Measurements from ENCODE around the gene NFIA. TPM values are rescaled to one million over a fixed set of nuclear protein-coding genes. Genes with fewer than 3 reads are reported as not detected.
A peak's percentile ranks its signal among the peaks of the same experiment; 100 is the strongest.

The NFIA gene
- total RNA-seq, 1 donor from 2014 or later: 1.5 TPM

DNA sequence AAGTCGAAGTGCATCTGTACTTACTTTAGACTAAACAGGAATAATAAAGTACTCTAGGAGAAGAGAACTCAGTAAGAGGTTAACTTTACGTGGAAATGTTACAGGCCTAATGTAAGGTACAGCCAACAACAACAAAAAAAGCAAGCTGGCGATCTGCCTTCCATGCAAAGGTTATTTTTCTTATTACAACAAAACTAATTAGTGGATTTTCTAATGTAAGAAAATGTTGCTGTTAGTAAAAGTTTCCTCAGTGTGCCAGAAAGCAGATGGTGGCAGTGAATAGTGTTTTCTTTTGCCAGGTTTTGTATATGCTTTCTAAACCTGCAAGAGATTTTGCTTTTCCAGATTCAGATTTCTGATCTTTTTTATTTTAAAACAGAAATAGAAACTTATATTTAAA is 179.2 kb downstream of the NFIA start:
- Mint-ChIP-seq H3K4me3 (ENCODE audit: low read depth) (no peak overlapping the region), H3K9me3 (no peaks in the 10 kb centered on the region), H3K27me3 (ENCODE audit: low read depth) (peaks cover 5% of the 10 kb centered on the region), H3K4me1 (ENCODE audit: low read depth) (no peaks in the 10 kb centered on the region), H3K36me3 (ENCODE audit: low read depth) (no peaks in the 10 kb centered on the region), H3K27ac (no peak overlapping the region)
- intact Hi-C loops (cut with micrococcal nuclease): no loop called here
- DNase-seq (ENCODE audit: low spot score): no peak

DNA sequence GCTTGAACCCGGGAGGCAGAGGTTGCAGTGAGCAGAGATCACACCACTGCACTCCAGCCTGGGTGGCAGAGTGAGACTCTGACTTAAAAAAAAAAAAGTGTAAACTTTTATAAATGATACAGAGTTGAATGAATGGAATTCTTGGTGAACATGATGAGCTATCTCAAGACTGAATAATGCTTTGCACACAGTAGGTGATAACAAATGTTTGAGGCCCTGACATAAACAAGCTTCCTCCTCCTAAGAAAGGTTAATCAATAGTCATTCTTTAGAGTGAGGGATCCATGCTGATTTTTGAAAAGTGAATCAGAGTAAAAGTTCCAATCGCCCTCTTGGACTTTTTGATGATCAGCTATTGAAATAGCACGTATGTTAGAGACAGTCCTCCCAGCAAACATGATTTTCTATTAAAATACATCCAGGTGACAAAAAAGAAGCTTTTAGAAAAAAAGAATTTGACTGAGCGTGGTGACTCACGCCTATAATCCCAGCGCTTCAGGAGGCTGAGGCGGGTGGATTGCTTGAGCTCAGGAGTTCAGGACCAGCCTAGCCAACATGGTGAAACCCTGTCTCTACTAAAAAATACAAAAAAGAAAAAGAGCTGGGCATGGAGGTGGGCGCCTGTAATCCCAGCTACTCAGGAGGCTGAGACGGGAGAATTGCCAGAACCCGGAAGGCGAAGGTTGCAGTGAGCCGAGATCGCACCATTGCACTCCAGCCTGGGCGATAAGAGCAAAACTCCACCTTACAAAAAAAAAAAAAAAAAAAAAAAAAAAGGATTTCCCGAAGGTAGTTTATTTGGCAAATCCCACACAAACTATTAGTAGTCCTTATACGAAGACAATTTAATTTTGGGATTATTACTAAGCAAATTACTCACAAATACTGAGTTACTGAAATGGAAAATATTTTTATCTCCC is 181.8 kb downstream of the NFIA start:
- no peaks in the 10 kb centered on the region for H3K9me3 Mint-ChIP-seq
- H3K27me3 Mint-ChIP-seq (ENCODE audit: low read depth): peaks cover 9% of the 10 kb centered on the region
- no peak overlapping the region for H3K27ac Mint-ChIP-seq
- no peaks in the 10 kb centered on the region for H3K36me3 Mint-ChIP-seq (ENCODE audit: low read depth)
- H3K4me3 Mint-ChIP-seq (ENCODE audit: low read depth): no peak overlapping the region
- no peak for DNase-seq (ENCODE audit: low spot score)
- intact Hi-C loops (cut with micrococcal nuclease): no loop called here
- peaks cover 2% of the 10 kb centered on the region for H3K4me1 Mint-ChIP-seq (ENCODE audit: low read depth)

DNA sequence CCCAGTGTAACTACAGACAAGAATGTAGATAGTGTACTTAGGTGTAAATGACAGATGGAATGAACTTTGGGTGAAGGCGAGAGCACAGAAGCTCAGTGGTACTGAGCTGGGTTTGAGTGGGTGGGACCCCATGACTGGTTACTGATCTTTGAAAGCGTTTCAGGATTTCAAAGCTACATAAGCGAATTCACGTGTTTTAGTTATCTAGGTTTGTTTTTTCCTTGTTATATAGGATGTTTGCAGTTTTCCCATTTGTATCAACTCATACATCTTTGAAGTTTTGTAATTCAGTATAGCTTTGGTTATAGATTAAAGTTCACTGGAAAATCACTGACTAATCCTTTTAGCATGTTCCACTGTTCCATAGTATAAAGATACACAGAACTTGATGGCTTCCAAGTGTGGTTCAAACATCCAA is 182.5 kb downstream of the NFIA start:
- Mint-ChIP-seq H3K9me3 (no peaks in the 10 kb centered on the region), H3K27me3 (ENCODE audit: low read depth) (peaks cover 9% of the 10 kb centered on the region), H3K27ac (no peak overlapping the region), H3K36me3 (ENCODE audit: low read depth) (no peaks in the 10 kb centered on the region), H3K4me1 (ENCODE audit: low read depth) (peaks cover 3% of the 10 kb centered on the region), H3K4me3 (ENCODE audit: low read depth) (no peak overlapping the region)
- DNase-seq (ENCODE audit: low spot score): no peak
- intact Hi-C loops (cut with micrococcal nuclease): no loop called here

DNA sequence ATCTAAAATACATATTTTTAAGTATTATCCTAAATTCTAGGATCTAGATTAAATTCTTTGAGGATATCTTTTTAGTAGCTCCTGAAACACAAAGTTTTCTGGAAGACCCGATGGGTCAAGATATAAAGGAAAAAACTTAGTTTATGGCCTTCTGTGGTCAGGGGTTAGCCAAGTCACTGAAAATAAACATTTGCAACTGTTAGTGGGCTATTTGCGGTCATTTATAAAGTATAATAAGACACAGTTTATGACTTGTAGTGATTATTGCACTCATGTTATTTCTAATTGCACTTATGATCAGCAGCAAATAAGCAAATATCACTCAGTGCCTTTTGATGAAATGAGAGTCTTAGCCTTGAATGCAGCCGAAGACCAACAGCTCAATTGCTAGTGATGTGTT is 183.3 kb downstream of the NFIA start:
- H3K27me3 Mint-ChIP-seq (ENCODE audit: low read depth): peaks cover 9% of the 10 kb centered on the region
- DNase-seq (ENCODE audit: low spot score): no peak
- intact Hi-C loops (cut with micrococcal nuclease): no loop called here
- no peaks in the 10 kb centered on the region for H3K9me3 Mint-ChIP-seq
- H3K4me3 Mint-ChIP-seq (ENCODE audit: low read depth): no peak overlapping the region
- peaks cover 10% of the 10 kb centered on the region for H3K4me1 Mint-ChIP-seq (ENCODE audit: low read depth)
- H3K27ac Mint-ChIP-seq: no peak overlapping the region
- H3K36me3 Mint-ChIP-seq (ENCODE audit: low read depth): no peaks in the 10 kb centered on the region

DNA sequence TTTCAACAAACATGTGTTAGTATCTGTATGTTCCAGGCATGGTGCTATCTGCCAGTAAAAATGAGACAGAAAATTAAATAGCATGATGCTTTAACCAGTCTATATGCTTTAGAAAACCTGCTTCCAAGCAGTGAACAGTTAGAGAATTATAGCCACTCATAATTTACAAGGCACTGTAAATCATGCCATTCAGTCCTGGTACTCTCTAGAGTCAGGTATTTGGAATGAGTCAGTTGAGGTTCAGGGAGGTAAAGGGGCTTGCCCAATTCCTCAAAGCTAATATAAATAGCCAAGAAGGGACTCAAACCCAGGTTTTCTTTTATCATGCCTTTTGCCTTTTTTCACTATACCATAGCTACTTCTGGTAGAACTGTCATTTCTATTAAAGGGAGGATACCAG is 184.4 kb downstream of the NFIA start:
- peaks cover 9% of the 10 kb centered on the region for H3K27me3 Mint-ChIP-seq (ENCODE audit: low read depth)
- no peaks in the 10 kb centered on the region for H3K9me3 Mint-ChIP-seq
- H3K27ac Mint-ChIP-seq: no peak overlapping the region
- H3K4me3 Mint-ChIP-seq (ENCODE audit: low read depth): no peak overlapping the region
- no peak for DNase-seq (ENCODE audit: low spot score)
- H3K4me1 Mint-ChIP-seq (ENCODE audit: low read depth): peaks cover 19% of the 10 kb centered on the region
- intact Hi-C loops (cut with micrococcal nuclease): no loop called here
- H3K36me3 Mint-ChIP-seq (ENCODE audit: low read depth): no peaks in the 10 kb centered on the region

DNA sequence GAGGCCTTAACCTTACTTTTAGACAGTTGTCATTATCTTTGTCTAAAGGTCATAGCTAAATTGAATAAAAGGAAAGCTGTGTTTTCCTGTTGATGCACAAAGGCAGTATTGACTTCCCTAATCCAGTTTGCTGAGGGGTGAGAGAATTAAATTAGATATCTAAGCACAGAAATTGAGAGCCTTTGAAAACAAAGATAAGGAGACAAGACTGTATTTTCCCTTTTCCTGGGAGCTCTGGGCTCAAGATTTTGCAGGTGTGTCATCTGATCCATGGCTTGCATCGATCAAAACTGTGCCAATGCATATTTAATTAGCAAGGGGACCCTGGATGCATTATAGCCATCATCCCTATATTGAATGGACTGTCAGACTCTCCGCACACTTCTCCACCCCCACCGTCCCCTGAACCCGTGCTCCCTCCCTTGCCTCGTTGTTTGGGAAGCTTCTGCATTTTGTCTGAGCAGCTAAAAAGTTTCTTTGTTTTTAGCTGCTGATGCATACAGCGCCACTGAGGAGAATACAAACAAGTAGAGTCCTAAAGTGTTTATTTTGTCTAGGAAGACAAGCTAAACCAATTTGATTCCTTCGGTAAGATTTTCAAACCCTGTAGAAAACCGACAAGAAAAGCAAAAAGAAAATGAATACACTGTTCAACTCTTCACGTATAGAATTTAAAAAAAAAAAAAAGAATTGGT is 186.3 kb downstream of the NFIA start:
- DNase-seq (ENCODE audit: low spot score): no peak
- peaks cover 9% of the 10 kb centered on the region for H3K27me3 Mint-ChIP-seq (ENCODE audit: low read depth)
- no peak overlapping the region for H3K27ac Mint-ChIP-seq
- H3K4me3 Mint-ChIP-seq (ENCODE audit: low read depth): no peak overlapping the region
- no peaks in the 10 kb centered on the region for H3K36me3 Mint-ChIP-seq (ENCODE audit: low read depth)
- intact Hi-C loops (cut with micrococcal nuclease): no loop called here
- H3K9me3 Mint-ChIP-seq: no peaks in the 10 kb centered on the region
- peaks cover 19% of the 10 kb centered on the region for H3K4me1 Mint-ChIP-seq (ENCODE audit: low read depth)

DNA sequence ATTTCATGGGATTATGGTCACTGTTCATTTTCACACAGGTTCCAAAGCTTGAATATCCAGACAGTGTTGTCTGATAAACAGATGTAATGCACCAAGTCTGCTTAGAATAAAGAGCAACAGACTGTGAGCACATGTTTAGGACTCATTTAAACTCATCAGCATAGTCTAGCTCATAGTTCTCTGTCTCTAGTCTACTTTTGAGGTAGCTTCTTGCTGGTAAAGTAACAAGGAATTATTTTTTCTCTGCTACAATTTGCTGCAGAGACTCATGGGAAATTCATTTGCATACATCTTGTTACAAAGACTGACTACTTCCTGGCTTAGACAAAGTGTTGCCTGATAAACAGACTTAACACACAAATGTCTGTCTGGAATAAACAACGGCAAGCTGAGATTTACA is 187.2 kb downstream of the NFIA start:
- no peak overlapping the region for H3K27ac Mint-ChIP-seq
- intact Hi-C loops (cut with micrococcal nuclease): loop anchor here (2.0 kb wide), 1 partner anchor 31 kb away; no protein-coding TSS in a partner anchor
- H3K4me3 Mint-ChIP-seq (ENCODE audit: low read depth): no peak overlapping the region
- H3K36me3 Mint-ChIP-seq (ENCODE audit: low read depth): no peaks in the 10 kb centered on the region
- peaks cover 11% of the 10 kb centered on the region for H3K27me3 Mint-ChIP-seq (ENCODE audit: low read depth)
- H3K9me3 Mint-ChIP-seq: no peaks in the 10 kb centered on the region
- H3K4me1 Mint-ChIP-seq (ENCODE audit: low read depth): peaks cover 19% of the 10 kb centered on the region
- no peak for DNase-seq (ENCODE audit: low spot score)

DNA sequence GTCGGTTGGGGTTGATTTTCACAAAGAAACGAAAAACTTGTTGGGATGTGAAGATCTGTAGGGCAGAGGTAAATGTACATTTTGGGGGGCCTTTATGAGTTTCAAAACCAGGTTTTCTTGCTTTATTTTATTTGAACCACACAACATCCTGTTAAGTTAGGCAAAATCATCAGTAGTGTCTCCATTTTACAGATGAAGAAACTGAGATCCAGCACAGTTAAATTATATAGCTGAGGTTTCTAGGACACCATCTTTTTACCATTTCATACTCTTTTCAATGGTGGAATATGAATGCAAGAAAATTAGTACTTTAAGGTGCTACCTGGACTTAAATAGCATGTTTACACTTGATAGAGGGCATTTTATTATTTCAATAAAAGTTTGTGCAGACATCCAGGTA is 187.7 kb downstream of the NFIA start:
- H3K27me3 Mint-ChIP-seq (ENCODE audit: low read depth): peaks cover 10% of the 10 kb centered on the region
- intact Hi-C loops (cut with micrococcal nuclease): loop anchor here (2.0 kb wide), 1 partner anchor 31 kb away; no protein-coding TSS in a partner anchor
- H3K36me3 Mint-ChIP-seq (ENCODE audit: low read depth): no peaks in the 10 kb centered on the region
- H3K4me1 Mint-ChIP-seq (ENCODE audit: low read depth): peaks cover 19% of the 10 kb centered on the region
- no peaks in the 10 kb centered on the region for H3K9me3 Mint-ChIP-seq
- DNase-seq (ENCODE audit: low spot score): no peak
- no peak overlapping the region for H3K27ac Mint-ChIP-seq
- H3K4me3 Mint-ChIP-seq (ENCODE audit: low read depth): no peak overlapping the region

DNA sequence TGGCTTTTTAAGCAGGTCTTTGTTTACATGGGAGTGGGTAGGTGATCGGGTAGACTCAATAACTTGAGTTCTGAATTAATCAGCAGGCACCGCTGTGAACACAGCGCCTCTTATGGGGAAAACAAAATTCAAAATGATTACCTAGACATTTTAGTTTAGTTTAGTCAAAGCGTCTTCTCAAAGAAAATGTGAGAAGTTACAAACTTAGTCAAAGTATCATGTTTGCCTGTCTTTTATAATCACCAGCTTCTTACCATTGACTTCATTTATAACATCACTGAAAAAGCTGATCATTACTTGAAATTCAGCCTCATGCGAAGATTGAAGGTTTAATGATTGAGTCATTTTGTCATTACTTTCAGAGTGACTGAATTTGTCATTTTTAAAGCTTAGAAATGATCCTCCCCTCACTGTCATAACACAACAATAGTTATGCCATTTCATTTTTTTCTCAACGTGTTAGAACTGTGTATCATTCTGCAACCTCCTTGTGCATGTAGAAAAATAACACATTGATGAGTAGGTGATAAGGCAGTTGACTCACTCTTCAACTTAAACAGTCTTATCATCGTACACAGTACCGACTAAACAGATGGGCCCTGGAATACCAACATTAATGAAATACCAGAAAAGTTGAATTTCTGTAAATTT is 188.5 kb downstream of the NFIA start:
- H3K27me3 Mint-ChIP-seq (ENCODE audit: low read depth): peaks cover 10% of the 10 kb centered on the region
- peak overlapping the region; percentile 72 for H3K27ac Mint-ChIP-seq
- H3K36me3 Mint-ChIP-seq (ENCODE audit: low read depth): no peaks in the 10 kb centered on the region
- DNase-seq (ENCODE audit: low spot score): no peak
- no peak overlapping the region for H3K4me3 Mint-ChIP-seq (ENCODE audit: low read depth)
- H3K4me1 Mint-ChIP-seq (ENCODE audit: low read depth): peaks cover 19% of the 10 kb centered on the region
- intact Hi-C loops (cut with micrococcal nuclease): loop anchor here (1.0 to 2.0 kb wide), 3 partner anchors 30 to 61 kb away; no protein-coding TSS in a partner anchor
- H3K9me3 Mint-ChIP-seq: no peaks in the 10 kb centered on the region

DNA sequence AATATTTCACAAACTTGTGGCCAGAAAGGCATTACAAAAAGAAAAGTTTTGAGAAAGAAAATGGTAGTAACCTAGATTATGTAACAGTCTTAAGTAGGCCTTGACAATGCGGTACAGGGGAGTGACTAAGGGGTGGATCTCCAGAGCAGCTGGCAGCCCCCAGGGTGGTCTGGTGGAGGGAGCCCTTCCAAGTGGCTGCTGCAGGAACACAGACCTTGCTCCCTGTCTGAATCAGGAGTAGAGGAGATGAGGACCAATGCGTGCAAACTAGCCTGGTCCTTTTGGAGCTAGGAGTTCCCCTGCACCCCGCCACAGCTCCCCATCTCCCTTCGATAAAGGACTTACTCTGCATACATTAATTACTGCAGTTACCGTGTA is 189.0 kb downstream of the NFIA start:
- Mint-ChIP-seq H3K27me3 (ENCODE audit: low read depth) (peaks cover 10% of the 10 kb centered on the region), H3K36me3 (ENCODE audit: low read depth) (no peaks in the 10 kb centered on the region), H3K4me3 (ENCODE audit: low read depth) (no peak overlapping the region), H3K27ac (peak overlapping the region; percentile 72), H3K4me1 (ENCODE audit: low read depth) (peaks cover 19% of the 10 kb centered on the region), H3K9me3 (no peaks in the 10 kb centered on the region)
- DNase-seq (ENCODE audit: low spot score): no peak
- intact Hi-C loops (cut with micrococcal nuclease): loop anchor here (1.0 to 2.0 kb wide), 3 partner anchors 29 to 61 kb away; no protein-coding TSS in a partner anchor

DNA sequence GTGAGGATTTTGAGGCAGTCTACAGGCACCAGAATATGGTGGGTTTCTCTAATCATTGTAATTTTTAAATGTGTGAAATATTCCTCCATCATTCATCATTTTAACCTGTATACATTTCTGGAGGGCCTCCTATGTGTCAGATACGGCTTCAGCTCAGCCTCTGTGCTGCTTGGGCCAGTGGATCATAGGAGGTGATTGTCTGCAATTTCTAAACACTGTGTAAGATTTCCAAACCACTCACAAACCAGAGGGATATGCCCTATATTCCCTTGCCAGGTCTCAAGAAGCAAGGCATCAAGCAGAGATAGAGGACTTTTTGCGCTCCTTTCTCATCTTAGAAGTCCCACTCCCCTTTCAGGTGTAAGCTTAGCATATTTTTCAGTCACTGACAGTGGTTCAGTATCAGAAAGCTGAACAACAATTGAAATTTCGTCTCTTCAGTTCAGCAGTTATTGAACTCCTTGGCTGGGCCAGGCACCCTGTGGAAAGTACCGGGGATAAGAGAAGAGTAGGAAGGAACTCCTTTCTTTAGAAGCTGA is 190.9 kb downstream of the NFIA start:
- H3K4me3 Mint-ChIP-seq (ENCODE audit: low read depth): no peak overlapping the region
- no peak overlapping the region for H3K27ac Mint-ChIP-seq
- H3K9me3 Mint-ChIP-seq: no peaks in the 10 kb centered on the region
- no peaks in the 10 kb centered on the region for H3K36me3 Mint-ChIP-seq (ENCODE audit: low read depth)
- peaks cover 9% of the 10 kb centered on the region for H3K27me3 Mint-ChIP-seq (ENCODE audit: low read depth)
- H3K4me1 Mint-ChIP-seq (ENCODE audit: low read depth): peaks cover 16% of the 10 kb centered on the region
- intact Hi-C loops (cut with micrococcal nuclease): no loop called here
- no peak for DNase-seq (ENCODE audit: low spot score)

DNA sequence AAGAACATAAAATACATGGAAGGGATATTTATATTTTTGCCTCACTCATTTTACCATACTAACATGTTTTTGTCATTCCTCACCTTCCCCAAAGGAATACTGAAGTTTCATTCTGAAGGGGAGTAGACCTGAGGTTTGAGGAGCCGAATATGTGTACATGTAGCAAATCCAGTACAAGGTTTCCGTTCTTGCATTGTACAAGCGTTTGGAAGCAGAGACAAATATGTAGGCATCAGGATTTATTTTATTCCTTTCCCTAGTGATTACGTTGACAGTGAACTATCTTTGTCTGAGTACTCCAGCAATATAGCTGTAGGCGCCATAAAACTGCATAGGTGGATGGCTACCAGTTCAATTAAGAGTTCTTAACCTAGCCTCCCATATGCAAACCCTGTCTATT is 191.5 kb downstream of the NFIA start:
- Mint-ChIP-seq H3K9me3 (no peaks in the 10 kb centered on the region), H3K4me1 (ENCODE audit: low read depth) (peaks cover 16% of the 10 kb centered on the region), H3K27ac (no peak overlapping the region), H3K36me3 (ENCODE audit: low read depth) (no peaks in the 10 kb centered on the region), H3K27me3 (ENCODE audit: low read depth) (peaks cover 9% of the 10 kb centered on the region), H3K4me3 (ENCODE audit: low read depth) (no peak overlapping the region)
- no peak for DNase-seq (ENCODE audit: low spot score)
- intact Hi-C loops (cut with micrococcal nuclease): no loop called here

All from activated T-helper 2 cell treated with anti-CD3 and anti-CD28 coated beads, Interferon-gamma antibody, Interleukin-2, Interleukin-4, amounts not matched to agents 10 μg/mL and 5 μg/mL and 100 μg/mL, durations not matched to agents 14 hours and 24 hours and 36 hours (primary cell).